Activated T-helper 2 cell treated with anti-CD3 and anti-CD28 coated beads, Interferon-gamma antibody, Interleukin-2, Interleukin-4, amounts not matched to agents 10 μg/mL and 5 μg/mL and 100 μg/mL, durations not matched to agents 14 hours and 24 hours and 36 hours (primary cell): ENCODE measurements around the gene PTBP3. TPM values are rescaled to one million over a fixed set of nuclear protein-coding genes. Genes with fewer than 3 reads are reported as not detected.

Source experiments
- DNase-seq: peaks from one replicate; pipeline ENCODE4 v3.0.0; 2021; ENCODE audit warnings: low spot score
- H3K27ac Mint-ChIP-seq: one replicate; pipeline ENCODE4 v1.8.0; 2021; ENCODE audit warnings: mixed read lengths
- H3K27me3 Mint-ChIP-seq: one replicate; pipeline ENCODE4 v1.8.0; 2021; ENCODE audit warnings: low read depth, mixed read lengths
- H3K36me3 Mint-ChIP-seq: one replicate; pipeline ENCODE4 v1.8.0; 2021; ENCODE audit warnings: low read depth, mixed read lengths
- H3K4me1 Mint-ChIP-seq: one replicate; pipeline ENCODE4 v1.8.0; 2021; ENCODE audit warnings: low read depth, mixed read lengths
- H3K4me3 Mint-ChIP-seq: one replicate; pipeline ENCODE4 v1.8.0; 2021; ENCODE audit warnings: low read depth, mild to moderate bottlenecking, moderate library complexity, mixed read lengths
- H3K9me3 Mint-ChIP-seq: one replicate; pipeline ENCODE4 v1.8.0; 2021; ENCODE audit warnings: mixed read lengths
- intact Hi-C: fragments of 100-400 bp; cut with micrococcal nuclease; formaldehyde crosslinking; loops from one replicate; pipeline ENCODE4 v1.15.1; 2023
- total RNA-seq: library from RNA; stranded (reverse); gene quantifications from 2 replicates; pipeline ENCODE4 v1.2.3, GENCODE V29; 2022

PTBP3 gene
- total RNA-seq, 1 donor from 2014 or later: 108 TPM

- Mint-ChIP-seq H3K4me3 (peak overlapping the region; percentile 60), H3K9me3 (no peaks in the 10 kb centered on the region), H3K4me1 (peaks cover 59% of the 10 kb centered on the region), H3K36me3 (peaks cover 17% of the 10 kb centered on the region), H3K27ac (peak overlapping the region; percentile 7), H3K27me3 (no peaks in the 10 kb centered on the region)
- intact Hi-C loops: loop anchor here (2.0 to 5.0 kb wide), 2 partner anchors 73 to 201 kb away; no protein-coding TSS in a partner anchor
- DNase-seq: no peak
These were observed 157.6 kb downstream of the PTBP3 start for GRCh38 chr9:112175796-112176315.

- H3K9me3 Mint-ChIP-seq: no peaks in the 10 kb centered on the region
- intact Hi-C loops: loop anchor here (2.0 to 5.0 kb wide), 3 partner anchors 74 to 202 kb away; no protein-coding TSS in a partner anchor
- peak; percentile 24 for DNase-seq
- peak within 1 kb of the TSS; percentile 94 for H3K27ac Mint-ChIP-seq
- H3K4me3 Mint-ChIP-seq: peak within 1 kb of the TSS; percentile 85
- H3K27me3 Mint-ChIP-seq: no peaks in the 10 kb centered on the region
- H3K4me1 Mint-ChIP-seq: peaks cover 55% of the 10 kb centered on the region
- peaks cover 20% of the 10 kb centered on the region for H3K36me3 Mint-ChIP-seq
These were observed 158.2 kb downstream of the PTBP3 start, which contains the start of gene SUSD1 for GRCh38 chr9:112174965-112175795. Gene SUSD1, minus strand, starts transcription at chr9:112175297. Its CDS starts 62 bp downstream, at chr9:112175235.

- peaks cover 54% of the 10 kb centered on the region for H3K4me1 Mint-ChIP-seq
- DNase-seq: peak; percentile 80
- H3K9me3 Mint-ChIP-seq: no peaks in the 10 kb centered on the region
- H3K36me3 Mint-ChIP-seq: peaks cover 23% of the 10 kb centered on the region
- intact Hi-C loops: loop anchor here (2.0 to 5.0 kb wide), 2 partner anchors 74 to 77 kb away; no protein-coding TSS in a partner anchor
- peak overlapping the region; percentile 94 for H3K27ac Mint-ChIP-seq
- H3K4me3 Mint-ChIP-seq: peak overlapping the region; percentile 85
- no peaks in the 10 kb centered on the region for H3K27me3 Mint-ChIP-seq
These were observed 159.0 kb downstream of the PTBP3 start for GRCh38 chr9:112174222-112174964.

- DNase-seq: no peak
- Mint-ChIP-seq H3K9me3 (no peaks in the 10 kb centered on the region), H3K27ac (peak overlapping the region; percentile 94), H3K4me1 (peaks cover 60% of the 10 kb centered on the region), H3K27me3 (no peaks in the 10 kb centered on the region), H3K36me3 (peaks cover 28% of the 10 kb centered on the region), H3K4me3 (peak overlapping the region; percentile 85)
- intact Hi-C loops: loop anchor here (2.0 to 5.0 kb wide), 2 partner anchors 75 to 76 kb away; no protein-coding TSS in a partner anchor
These were observed 159.8 kb downstream of the PTBP3 start for GRCh38 chr9:112173489-112174221.

GRCh38 chr9:112170968-112171367 lies 162.5 kb downstream of the PTBP3 start:
- Mint-ChIP-seq H3K36me3 (peaks cover 28% of the 10 kb centered on the region), H3K4me1 (peaks cover 54% of the 10 kb centered on the region)

GRCh38 chr9:112170235-112170634 lies 163.2 kb downstream of the PTBP3 start:
- intact Hi-C loops: loop anchor here (5.0 kb wide), 1 partner anchor 73 kb away; no protein-coding TSS in a partner anchor
- Mint-ChIP-seq H3K27me3 (no peaks in the 10 kb centered on the region), H3K4me3 (no peak overlapping the region)

More at GRCh38 chr9:112170968-112171367, 162.5 kb downstream of the PTBP3 start:
- no peak overlapping the region for H3K27ac Mint-ChIP-seq
- H3K4me3 Mint-ChIP-seq: no peak overlapping the region
- intact Hi-C loops: loop anchor here (5.0 kb wide), 1 partner anchor 74 kb away; no protein-coding TSS in a partner anchor
- no peaks in the 10 kb centered on the region for H3K9me3 Mint-ChIP-seq
- no peak for DNase-seq
- H3K27me3 Mint-ChIP-seq: no peaks in the 10 kb centered on the region

GRCh38 chr9:112169368-112169767 lies 164.1 kb downstream of the PTBP3 start:
- Mint-ChIP-seq H3K4me1 (peaks cover 49% of the 10 kb centered on the region), H3K36me3 (peaks cover 27% of the 10 kb centered on the region), H3K27ac (no peak overlapping the region), H3K4me3 (no peak overlapping the region), H3K27me3 (no peaks in the 10 kb centered on the region), H3K9me3 (no peaks in the 10 kb centered on the region)
- intact Hi-C loops: no loop called here
- no peak for DNase-seq

More at GRCh38 chr9:112170235-112170634, 163.2 kb downstream of the PTBP3 start:
- Mint-ChIP-seq H3K27ac (no peak overlapping the region), H3K9me3 (no peaks in the 10 kb centered on the region), H3K4me1 (peaks cover 51% of the 10 kb centered on the region), H3K36me3 (peaks cover 28% of the 10 kb centered on the region)
- no peak for DNase-seq

- Mint-ChIP-seq H3K9me3 (no peaks in the 10 kb centered on the region), H3K4me3 (no peak overlapping the region), H3K4me1 (peaks cover 43% of the 10 kb centered on the region), H3K36me3 (peaks cover 21% of the 10 kb centered on the region), H3K27me3 (no peaks in the 10 kb centered on the region), H3K27ac (no peak overlapping the region)
- DNase-seq: no peak
- intact Hi-C loops: no loop called here
These were observed 165.2 kb downstream of the PTBP3 start for GRCh38 chr9:112168197-112168596.

Other genes with a start within 250 kb of the PTBP3 start
- gene SUSD1, start 158.3 kb downstream of the PTBP3 start, total RNA-seq: 6.4 and 7.6 TPM in 2 replicates
- 20.4 and 21.8 TPM in 2 replicates for gene HSDL2, start 46.5 kb upstream of the PTBP3 start, total RNA-seq
- 10.7 and 11.4 TPM in 2 replicates for gene KIAA1958, start 153.2 kb upstream of the PTBP3 start, total RNA-seq